ENCODE measurements around the gene EXOSC5. TPM values are rescaled to one million over a fixed set of nuclear protein-coding genes. Genes with fewer than 3 reads are reported as not detected.

The EXOSC5 gene
- total RNA-seq, 1 donor from 2014 or later: 15.4 TPM

DNA sequence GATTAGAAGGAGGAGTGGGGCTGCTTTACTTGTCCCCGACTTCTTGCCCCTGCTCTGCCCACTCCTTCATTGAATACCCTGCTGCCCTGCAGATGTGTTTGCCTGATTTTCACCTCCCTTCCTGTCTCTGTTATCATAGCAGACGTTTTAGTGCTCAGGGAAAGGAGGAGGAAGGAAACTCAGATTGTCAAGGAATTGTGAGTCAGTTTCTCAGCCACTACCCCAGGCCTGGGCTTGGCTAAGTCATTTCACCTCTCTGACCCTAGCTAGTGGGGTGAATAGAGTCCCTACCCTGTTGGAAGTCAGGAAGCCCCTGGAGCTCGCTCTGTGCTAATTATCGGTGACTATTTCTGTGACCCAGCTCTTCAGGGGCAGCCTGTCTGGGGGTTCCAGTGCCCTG lies 4.3 kb upstream of the EXOSC5 start:
- peak overlapping the region; percentile 87 for H3K27ac Mint-ChIP-seq
- TF ChIP-seq, protein P1, sequence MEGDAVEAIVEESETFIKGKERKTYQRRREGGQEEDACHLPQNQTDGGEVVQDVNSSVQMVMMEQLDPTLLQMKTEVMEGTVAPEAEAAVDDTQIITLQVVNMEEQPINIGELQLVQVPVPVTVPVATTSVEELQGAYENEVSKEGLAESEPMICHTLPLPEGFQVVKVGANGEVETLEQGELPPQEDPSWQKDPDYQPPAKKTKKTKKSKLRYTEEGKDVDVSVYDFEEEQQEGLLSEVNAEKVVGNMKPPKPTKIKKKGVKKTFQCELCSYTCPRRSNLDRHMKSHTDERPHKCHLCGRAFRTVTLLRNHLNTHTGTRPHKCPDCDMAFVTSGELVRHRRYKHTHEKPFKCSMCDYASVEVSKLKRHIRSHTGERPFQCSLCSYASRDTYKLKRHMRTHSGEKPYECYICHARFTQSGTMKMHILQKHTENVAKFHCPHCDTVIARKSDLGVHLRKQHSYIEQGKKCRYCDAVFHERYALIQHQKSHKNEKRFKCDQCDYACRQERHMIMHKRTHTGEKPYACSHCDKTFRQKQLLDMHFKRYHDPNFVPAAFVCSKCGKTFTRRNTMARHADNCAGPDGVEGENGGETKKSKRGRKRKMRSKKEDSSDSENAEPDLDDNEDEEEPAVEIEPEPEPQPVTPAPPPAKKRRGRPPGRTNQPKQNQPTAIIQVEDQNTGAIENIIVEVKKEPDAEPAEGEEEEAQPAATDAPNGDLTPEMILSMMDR (IDR thresholded peaks at IDR 0.05; ENCODE audit: unreplicated experiment): no peak
- H3K4me3 Mint-ChIP-seq (ENCODE audit: low read depth): no peak overlapping the region
- H3K4me1 Mint-ChIP-seq (ENCODE audit: low read depth): peaks cover 20% of the 10 kb centered on the region
- no peaks in the 10 kb centered on the region for H3K36me3 Mint-ChIP-seq (ENCODE audit: insufficient read depth)
- no peaks in the 10 kb centered on the region for H3K9me3 Mint-ChIP-seq (ENCODE audit: low read depth)
- no peaks in the 10 kb centered on the region for H3K27me3 Mint-ChIP-seq
- DNase-seq (ENCODE audit: low spot score, unreplicated experiment): no peak

DNA sequence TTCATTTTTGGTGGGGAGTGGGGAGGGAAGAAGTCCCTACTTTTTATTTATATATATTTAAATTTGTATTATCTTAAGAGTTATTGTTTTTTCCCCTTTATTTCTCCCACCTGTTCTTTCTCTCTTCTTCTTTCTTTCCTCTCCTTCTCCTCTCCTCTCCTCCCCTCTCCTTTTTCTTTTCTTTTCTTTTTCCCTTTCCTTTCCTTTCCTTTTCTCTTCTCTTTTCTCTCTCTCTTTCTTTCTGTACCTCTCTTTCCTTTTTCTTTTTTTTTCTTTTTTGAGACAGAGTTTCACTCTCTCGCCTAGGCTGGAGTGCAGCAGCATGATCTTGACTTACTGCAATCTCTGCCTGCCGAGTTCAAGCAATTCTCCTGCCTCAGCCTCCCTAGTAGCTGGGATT lies 2.4 kb upstream of the EXOSC5 start:
- Mint-ChIP-seq H3K27ac (no peak overlapping the region), H3K27me3 (no peaks in the 10 kb centered on the region), H3K4me3 (ENCODE audit: low read depth) (peak overlapping the region; percentile 38), H3K4me1 (ENCODE audit: low read depth) (peaks cover 24% of the 10 kb centered on the region), H3K36me3 (ENCODE audit: insufficient read depth) (no peaks in the 10 kb centered on the region), H3K9me3 (ENCODE audit: low read depth) (no peaks in the 10 kb centered on the region)
- no peak for DNase-seq (ENCODE audit: low spot score, unreplicated experiment)
- TF ChIP-seq, protein P1 (IDR thresholded peaks at IDR 0.05; ENCODE audit: unreplicated experiment): no peak

DNA sequence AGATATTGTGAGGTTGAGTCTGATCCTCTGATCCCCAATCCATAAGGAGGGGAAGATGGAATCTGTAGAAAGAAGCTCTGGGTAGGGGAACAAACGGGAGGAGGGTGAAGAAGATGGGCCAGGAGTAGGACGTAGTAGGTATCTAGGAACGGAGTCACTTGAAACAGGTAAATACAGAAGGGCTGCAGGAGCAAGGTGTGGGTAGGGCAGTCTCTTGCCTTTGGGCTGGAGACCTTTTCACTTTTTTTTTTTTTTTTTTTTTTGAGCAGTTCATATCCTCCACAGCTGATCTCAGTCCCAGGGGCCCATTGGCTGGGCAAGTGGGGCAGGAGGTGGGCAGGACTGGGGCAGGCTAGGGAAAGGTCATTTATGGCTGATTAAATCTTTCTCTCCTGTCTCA lies 1.9 kb upstream of the EXOSC5 start:
- Mint-ChIP-seq H3K4me3 (ENCODE audit: low read depth) (peak overlapping the region; percentile 100), H3K9me3 (ENCODE audit: low read depth) (no peaks in the 10 kb centered on the region), H3K27me3 (no peaks in the 10 kb centered on the region), H3K4me1 (ENCODE audit: low read depth) (peaks cover 24% of the 10 kb centered on the region), H3K27ac (peak overlapping the region; percentile 100), H3K36me3 (ENCODE audit: insufficient read depth) (no peaks in the 10 kb centered on the region)
- TF ChIP-seq, protein P1 (IDR thresholded peaks at IDR 0.05; ENCODE audit: unreplicated experiment): no peak
- DNase-seq (ENCODE audit: low spot score, unreplicated experiment): no peak

DNA sequence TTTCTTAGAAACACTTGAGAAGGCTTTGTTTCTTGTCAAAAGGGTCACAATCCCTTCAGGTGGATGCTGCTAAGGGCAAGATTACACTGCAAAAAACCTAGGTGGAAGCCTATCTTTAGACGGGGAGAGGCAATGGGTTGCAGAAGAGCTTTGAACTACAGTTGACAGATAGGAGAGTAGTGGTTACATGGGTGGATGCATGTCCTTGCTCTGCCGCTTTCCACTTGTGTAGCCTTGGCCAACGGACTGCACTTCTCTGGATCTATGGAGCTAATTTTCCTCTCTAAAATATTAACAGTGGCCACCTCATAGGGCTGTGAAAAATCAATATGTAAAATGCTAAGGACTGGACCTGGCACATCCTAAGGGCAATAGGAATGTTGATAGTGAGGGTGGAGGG lies 1.4 kb upstream of the EXOSC5 start:
- TF ChIP-seq, protein P1 (IDR thresholded peaks at IDR 0.05; ENCODE audit: unreplicated experiment): no peak

DNA sequence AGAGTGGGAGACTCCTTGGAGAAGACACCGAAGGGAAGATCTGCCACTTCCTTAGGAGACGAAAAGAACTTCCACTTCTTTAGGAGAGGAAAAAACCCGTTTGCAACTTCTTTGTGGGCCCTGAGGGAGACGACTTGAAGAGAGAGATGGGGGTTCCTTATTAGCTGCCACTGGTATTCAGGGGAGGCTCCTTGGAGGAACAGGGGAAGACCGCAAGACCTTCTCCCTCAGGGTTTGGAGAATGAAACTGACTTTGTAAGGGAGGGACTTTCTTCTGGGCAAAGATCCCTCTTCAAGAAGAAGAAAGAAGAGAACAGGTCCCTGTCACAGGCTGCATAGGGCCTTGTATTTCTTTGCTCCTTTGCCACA lies 875 bp upstream of the EXOSC5 start:
- no peak for DNase-seq (ENCODE audit: low spot score, unreplicated experiment)
- Mint-ChIP-seq H3K27ac (peak overlapping the region; percentile 100), H3K36me3 (ENCODE audit: insufficient read depth) (no peaks in the 10 kb centered on the region), H3K9me3 (ENCODE audit: low read depth) (no peaks in the 10 kb centered on the region), H3K4me3 (ENCODE audit: low read depth) (peak overlapping the region; percentile 100), H3K4me1 (ENCODE audit: low read depth) (peaks cover 24% of the 10 kb centered on the region), H3K27me3 (no peaks in the 10 kb centered on the region)
- TF ChIP-seq, protein P1 (IDR thresholded peaks at IDR 0.05; ENCODE audit: unreplicated experiment): no peak

More for the DNA sequence above, 1.4 kb upstream of the EXOSC5 start:
- H3K27me3 Mint-ChIP-seq: no peaks in the 10 kb centered on the region
- H3K36me3 Mint-ChIP-seq (ENCODE audit: insufficient read depth): no peaks in the 10 kb centered on the region
- H3K9me3 Mint-ChIP-seq (ENCODE audit: low read depth): no peaks in the 10 kb centered on the region
- H3K4me3 Mint-ChIP-seq (ENCODE audit: low read depth): peak overlapping the region; percentile 100
- peaks cover 24% of the 10 kb centered on the region for H3K4me1 Mint-ChIP-seq (ENCODE audit: low read depth)
- peak overlapping the region; percentile 100 for H3K27ac Mint-ChIP-seq
- DNase-seq (ENCODE audit: low spot score, unreplicated experiment): no peak

Measured in progenitor cell of endocrine pancreas (in vitro differentiated cells).